MM.1S (cell line): ENCODE data around the gene GRIA4.

Experiments used
- DNase-seq: peaks from one replicate; pipeline ENCODE4 v3.0.0-alpha.2; 2015
- H2AFZ ChIP-seq: fragments of 300-600 bp; sonication (generic); 2 replicates; pipeline ENCODE4 v1.6.0; 2016; ENCODE audit warnings: antibody characterized with exemption, low read length
- H3F3A ChIP-seq: fragments of 300-600 bp; sonication (generic); 2 replicates; pipeline ENCODE4 v1.6.1; 2016; ENCODE audit warnings: mild to moderate bottlenecking, antibody characterized with exemption, low read length, moderate library complexity, mixed read lengths; ENCODE audit not compliant: insufficient read depth
- H3K27ac ChIP-seq: fragments of 300-600 bp; sonication (generic); 2 replicates; pipeline ENCODE4 v1.5.1; 2016; ENCODE audit warnings: mild to moderate bottlenecking, low read length
- H3K27me3 ChIP-seq: fragments of 300-600 bp; sonication (generic); replicated peaks from 2 replicates; pipeline ENCODE4 v1.6.0; 2016; ENCODE audit warnings: low read length; ENCODE audit not compliant: insufficient read depth
- H3K36me3 ChIP-seq: fragments of 300-600 bp; sonication (generic); replicated peaks from 2 replicates; pipeline ENCODE4 v1.6.1; 2016; ENCODE audit warnings: mild to moderate bottlenecking, low read length, mixed read lengths; ENCODE audit not compliant: insufficient read depth
- H3K4me1 ChIP-seq: fragments of 300-600 bp; sonication (generic); 2 replicates; pipeline ENCODE4 v1.6.1; 2016; ENCODE audit warnings: low read length, mixed read lengths
- H3K4me2 ChIP-seq: fragments of 300-600 bp; sonication (generic); 2 replicates; pipeline ENCODE4 v1.6.0; 2016; ENCODE audit warnings: low read depth, low read length
- H3K4me3 ChIP-seq: fragments of 300-600 bp; sonication (generic); 2 replicates; pipeline ENCODE4 v1.5.1; 2016; ENCODE audit warnings: low read length, mixed read lengths
- H3K79me2 ChIP-seq: fragments of 300-600 bp; sonication (generic); 2 replicates; pipeline ENCODE4 v1.6.1; 2016; ENCODE audit warnings: mixed run types, low read length, mixed read lengths
- H3K9ac ChIP-seq: fragments of 300-600 bp; sonication (generic); 2 replicates; pipeline ENCODE4 v1.6.1; 2016; ENCODE audit warnings: low read length, mixed read lengths
- H3K9me2 ChIP-seq: fragments of 300-600 bp; sonication (generic); replicated peaks from 2 replicates; pipeline ENCODE4 v1.6.1; 2016; ENCODE audit warnings: mild to moderate bottlenecking, low read length, mixed read lengths; ENCODE audit not compliant: insufficient read depth
- H3K9me3 ChIP-seq: fragments of 300-600 bp; sonication (generic); replicated peaks from 2 replicates; pipeline ENCODE4 v1.6.1; 2016; ENCODE audit warnings: mild to moderate bottlenecking, low read length, mixed read lengths; ENCODE audit not compliant: insufficient read depth
- H4K20me1 ChIP-seq: fragments of 300-600 bp; sonication (generic); 2 replicates; pipeline ENCODE4 v1.6.1; 2016; ENCODE audit warnings: mild to moderate bottlenecking, low read length, moderate library complexity, mixed read lengths; ENCODE audit not compliant: insufficient read depth
- CTCF ChIP-seq: fragments of 300-600 bp; sonication (generic); IDR thresholded peaks from 2 replicates; pipeline ENCODE4 v1.5.1; 2016; ENCODE audit warnings: antibody characterized with exemption, low read length, mixed read lengths
- EZH2 ChIP-seq: fragments of 300-600 bp; sonication (generic); optimal IDR thresholded peaks from 2 replicates; pipeline ENCODE3; 2017; ENCODE audit warnings: low read depth, mild to moderate bottlenecking, antibody characterized with exemption, low read length, mixed read lengths
- EZH2phosphoT487 ChIP-seq: fragments of 300-600 bp; sonication (generic); IDR thresholded peaks from 2 replicates; pipeline ENCODE4 v1.6.1; 2018; ENCODE audit warnings: antibody characterized with exemption, low read length

Gene GRIA4

DNA sequence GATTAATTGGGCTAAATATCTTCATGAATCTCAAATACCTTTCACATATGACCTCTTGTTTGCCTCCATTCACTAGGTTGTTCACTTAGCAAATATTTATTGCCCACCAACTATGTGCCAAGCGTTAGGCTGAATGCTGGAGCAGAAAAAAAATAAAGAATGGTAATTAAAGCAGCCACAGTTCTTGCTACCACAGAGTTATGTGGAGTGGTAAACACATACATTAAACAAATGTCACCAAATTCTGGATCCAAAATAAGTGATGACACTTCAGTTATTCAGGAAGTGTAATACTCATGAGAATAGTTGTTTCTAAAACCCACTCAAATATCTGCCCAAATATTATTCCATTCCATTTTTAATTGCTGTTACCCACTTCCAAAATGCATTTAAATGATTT is 128.4 kb downstream of the GRIA4 start:
- Histone ChIP-seq H3K4me2 (no peak overlapping the region), H3K9me2 (no peaks in the 10 kb centered on the region), H4K20me1 (no peaks in the 10 kb centered on the region), H3K4me1 (0 out of 2 replicates have a peak, but pooled peaks cover 5% of the 10 kb centered on the region), H3K27ac (no peak overlapping the region), H3F3A (no peaks in the 10 kb centered on the region), H3K36me3 (no peaks in the 10 kb centered on the region), H2AFZ (no peak overlapping the region), H3K79me2 (no peaks in the 10 kb centered on the region), H3K9ac (no peak overlapping the region), H3K27me3 (no peaks in the 10 kb centered on the region), H3K9me3 (no peaks in the 10 kb centered on the region), H3K4me3 (no peak overlapping the region)
- TF ChIP-seq CTCF = no peak
- no peak for TF ChIP-seq EZH2
- no peak for TF ChIP-seq EZH2phosphoT487
- DNase-seq = no peak

GRCh38 chr11:105738986-105739795 is 129.3 kb downstream of the GRIA4 start:
- TF ChIP-seq CTCF (no peak), EZH2phosphoT487 (no peak), EZH2 (no peak)
- Histone ChIP-seq H3K36me3 (no peaks in the 10 kb centered on the region), H3K27ac (no peak overlapping the region), H3K4me1 (0 out of 2 replicates have a peak, but pooled peaks cover 5% of the 10 kb centered on the region), H3K9me3 (no peaks in the 10 kb centered on the region), H3K4me2 (no peak overlapping the region), H3K27me3 (no peaks in the 10 kb centered on the region), H4K20me1 (no peaks in the 10 kb centered on the region), H3K4me3 (no peak overlapping the region), H3F3A (no peaks in the 10 kb centered on the region), H3K9ac (no peak overlapping the region), H2AFZ (no peak overlapping the region), H3K79me2 (no peaks in the 10 kb centered on the region), H3K9me2 (no peaks in the 10 kb centered on the region)
- no peak for DNase-seq

DNA sequence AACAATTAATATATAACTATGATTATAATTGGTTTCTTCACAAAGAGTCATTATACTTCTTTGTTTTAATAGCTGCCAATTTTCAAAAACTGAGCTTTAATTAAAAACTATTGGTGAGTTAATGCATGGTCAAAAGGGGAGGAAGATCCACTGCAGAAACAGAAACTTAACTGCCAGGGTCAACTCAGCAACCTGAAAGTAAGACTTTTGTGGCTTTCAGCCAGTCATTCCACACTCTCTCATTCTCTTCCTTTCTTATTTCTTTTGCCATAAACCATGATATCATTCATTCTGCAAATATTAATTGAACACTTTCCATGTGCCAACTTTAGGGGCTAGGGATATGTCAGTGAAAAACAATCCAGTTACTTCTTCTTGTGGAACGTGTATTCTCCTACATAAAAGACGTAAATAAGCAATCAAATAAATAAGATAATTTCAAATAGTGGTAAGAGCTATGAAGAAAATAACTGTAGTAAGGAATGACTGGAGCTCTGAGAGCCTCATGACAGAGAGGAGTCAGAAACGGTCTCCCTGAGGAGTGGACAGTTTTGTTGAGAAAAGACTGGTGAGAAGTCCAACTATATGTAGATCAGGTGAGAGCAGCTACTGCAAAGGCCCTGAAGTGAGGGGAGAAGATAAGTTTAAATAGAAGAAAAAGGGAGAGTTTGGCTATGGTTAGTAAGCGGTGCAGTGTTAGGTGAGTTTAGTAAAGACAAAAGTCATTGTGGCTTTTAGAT is 130.5 kb downstream of the GRIA4 start:
- peak; percentile 63 for DNase-seq
- Histone ChIP-seq H3K4me1 (0 out of 2 replicates have a peak, but pooled peaks cover 5% of the 10 kb centered on the region), H3K27me3 (no peaks in the 10 kb centered on the region), H2AFZ (no peak overlapping the region), H3K9ac (no peak overlapping the region), H3K79me2 (no peaks in the 10 kb centered on the region), H4K20me1 (no peaks in the 10 kb centered on the region), H3K4me3 (no peak overlapping the region), H3K27ac (no peak overlapping the region), H3K9me3 (no peaks in the 10 kb centered on the region), H3K36me3 (no peaks in the 10 kb centered on the region), H3F3A (no peaks in the 10 kb centered on the region), H3K9me2 (no peaks in the 10 kb centered on the region), H3K4me2 (no peak overlapping the region)
- TF ChIP-seq EZH2 = no peak
- TF ChIP-seq CTCF = no peak
- TF ChIP-seq EZH2phosphoT487 = no peak
